MM.1S (cell line): ENCODE results near the gene INPP4B.

Source experiments
- DNase-seq: peaks from one replicate; pipeline ENCODE4 v3.0.0-alpha.2; 2015
- H2AFZ ChIP-seq: fragments of 300-600 bp; sonication (generic); 2 replicates; pipeline ENCODE4 v1.6.0; 2016; ENCODE audit warnings: antibody characterized with exemption, low read length
- H3F3A ChIP-seq: fragments of 300-600 bp; sonication (generic); 2 replicates; pipeline ENCODE4 v1.6.1; 2016; ENCODE audit warnings: mild to moderate bottlenecking, antibody characterized with exemption, low read length, moderate library complexity, mixed read lengths; ENCODE audit not compliant: insufficient read depth
- H3K27ac ChIP-seq: fragments of 300-600 bp; sonication (generic); 2 replicates; pipeline ENCODE4 v1.5.1; 2016; ENCODE audit warnings: mild to moderate bottlenecking, low read length
- H3K27me3 ChIP-seq: fragments of 300-600 bp; sonication (generic); replicated peaks from 2 replicates; pipeline ENCODE4 v1.6.0; 2016; ENCODE audit warnings: low read length; ENCODE audit not compliant: insufficient read depth
- H3K36me3 ChIP-seq: fragments of 300-600 bp; sonication (generic); replicated peaks from 2 replicates; pipeline ENCODE4 v1.6.1; 2016; ENCODE audit warnings: mild to moderate bottlenecking, low read length, mixed read lengths; ENCODE audit not compliant: insufficient read depth
- H3K4me1 ChIP-seq: fragments of 300-600 bp; sonication (generic); 2 replicates; pipeline ENCODE4 v1.6.1; 2016; ENCODE audit warnings: low read length, mixed read lengths
- H3K4me2 ChIP-seq: fragments of 300-600 bp; sonication (generic); 2 replicates; pipeline ENCODE4 v1.6.0; 2016; ENCODE audit warnings: low read depth, low read length
- H3K4me3 ChIP-seq: fragments of 300-600 bp; sonication (generic); 2 replicates; pipeline ENCODE4 v1.5.1; 2016; ENCODE audit warnings: low read length, mixed read lengths
- H3K79me2 ChIP-seq: fragments of 300-600 bp; sonication (generic); 2 replicates; pipeline ENCODE4 v1.6.1; 2016; ENCODE audit warnings: mixed run types, low read length, mixed read lengths
- H3K9ac ChIP-seq: fragments of 300-600 bp; sonication (generic); 2 replicates; pipeline ENCODE4 v1.6.1; 2016; ENCODE audit warnings: low read length, mixed read lengths
- H3K9me2 ChIP-seq: fragments of 300-600 bp; sonication (generic); replicated peaks from 2 replicates; pipeline ENCODE4 v1.6.1; 2016; ENCODE audit warnings: mild to moderate bottlenecking, low read length, mixed read lengths; ENCODE audit not compliant: insufficient read depth
- H3K9me3 ChIP-seq: fragments of 300-600 bp; sonication (generic); replicated peaks from 2 replicates; pipeline ENCODE4 v1.6.1; 2016; ENCODE audit warnings: mild to moderate bottlenecking, low read length, mixed read lengths; ENCODE audit not compliant: insufficient read depth
- H4K20me1 ChIP-seq: fragments of 300-600 bp; sonication (generic); 2 replicates; pipeline ENCODE4 v1.6.1; 2016; ENCODE audit warnings: mild to moderate bottlenecking, low read length, moderate library complexity, mixed read lengths; ENCODE audit not compliant: insufficient read depth
- CTCF ChIP-seq: fragments of 300-600 bp; sonication (generic); IDR thresholded peaks from 2 replicates; pipeline ENCODE4 v1.5.1; 2016; ENCODE audit warnings: antibody characterized with exemption, low read length, mixed read lengths
- EZH2 ChIP-seq: fragments of 300-600 bp; sonication (generic); optimal IDR thresholded peaks from 2 replicates; pipeline ENCODE3; 2017; ENCODE audit warnings: low read depth, mild to moderate bottlenecking, antibody characterized with exemption, low read length, mixed read lengths
- EZH2phosphoT487 ChIP-seq: fragments of 300-600 bp; sonication (generic); IDR thresholded peaks from 2 replicates; pipeline ENCODE4 v1.6.1; 2018; ENCODE audit warnings: antibody characterized with exemption, low read length

The INPP4B gene

DNA sequence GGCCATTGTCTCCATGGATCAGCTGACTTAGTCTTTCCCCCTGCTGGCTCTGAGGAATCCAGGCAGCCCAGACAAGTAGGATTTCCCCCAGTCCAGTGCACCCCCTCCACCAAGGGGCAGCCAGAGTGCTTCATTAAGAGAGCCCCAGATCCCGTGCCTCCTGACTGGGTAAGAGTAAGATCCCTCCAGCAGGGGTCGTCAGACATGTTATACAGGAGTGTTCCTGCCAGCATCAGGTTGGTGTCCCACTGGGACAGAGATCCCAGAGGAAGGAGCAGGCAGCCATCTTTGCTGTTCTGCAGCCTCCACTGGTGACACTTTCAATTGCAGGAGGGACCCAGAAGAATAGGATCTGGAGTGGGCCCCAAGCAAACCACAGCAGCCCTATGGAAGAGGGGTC, 29.0 kb upstream of the INPP4B start:
- H3K9me3 ChIP-seq: no peaks in the 10 kb centered on the region
- H3K4me3 ChIP-seq: no peak overlapping the region
- H3F3A ChIP-seq: no peaks in the 10 kb centered on the region
- no peak overlapping the region for H3K9ac ChIP-seq
- no peaks in the 10 kb centered on the region for H3K9me2 ChIP-seq
- H3K79me2 ChIP-seq: no peaks in the 10 kb centered on the region
- H4K20me1 ChIP-seq: no peaks in the 10 kb centered on the region
- H3K4me1 ChIP-seq: no peaks in the 10 kb centered on the region
- H2AFZ ChIP-seq: no peak overlapping the region
- H3K36me3 ChIP-seq: no peaks in the 10 kb centered on the region
- no peak overlapping the region for H3K27ac ChIP-seq
- DNase-seq: no peak
- no peak overlapping the region for H3K4me2 ChIP-seq
- no peak for TF ChIP-seq EZH2
- no peak for TF ChIP-seq EZH2phosphoT487
- no peak for TF ChIP-seq CTCF
- no peaks in the 10 kb centered on the region for H3K27me3 ChIP-seq

GRCh38 chr4:142874684-142875083, 28.6 kb upstream of the INPP4B start:
- no peak overlapping the region for H3K9ac ChIP-seq
- H3K79me2 ChIP-seq: no peaks in the 10 kb centered on the region
- no peaks in the 10 kb centered on the region for H3K9me3 ChIP-seq
- no peak overlapping the region for H3K4me3 ChIP-seq
- TF ChIP-seq CTCF: no peak
- no peak for TF ChIP-seq EZH2phosphoT487
- TF ChIP-seq EZH2: no peak
- no peaks in the 10 kb centered on the region for H4K20me1 ChIP-seq
- H2AFZ ChIP-seq: no peak overlapping the region
- H3K4me2 ChIP-seq: no peak overlapping the region
- H3K4me1 ChIP-seq: no peaks in the 10 kb centered on the region
- no peak for DNase-seq
- H3K9me2 ChIP-seq: no peaks in the 10 kb centered on the region
- H3F3A ChIP-seq: no peaks in the 10 kb centered on the region
- no peaks in the 10 kb centered on the region for H3K27me3 ChIP-seq
- no peaks in the 10 kb centered on the region for H3K36me3 ChIP-seq
- no peak overlapping the region for H3K27ac ChIP-seq

GRCh38 chr4:142866685-142867084, 20.6 kb upstream of the INPP4B start:
- no peak overlapping the region for H2AFZ ChIP-seq
- H3K4me3 ChIP-seq: no peak overlapping the region
- no peaks in the 10 kb centered on the region for H4K20me1 ChIP-seq
- H3K36me3 ChIP-seq: no peaks in the 10 kb centered on the region
- no peaks in the 10 kb centered on the region for H3F3A ChIP-seq
- no peaks in the 10 kb centered on the region for H3K9me2 ChIP-seq
- no peak for DNase-seq
- H3K79me2 ChIP-seq: no peaks in the 10 kb centered on the region
- no peak overlapping the region for H3K27ac ChIP-seq
- no peaks in the 10 kb centered on the region for H3K27me3 ChIP-seq
- H3K4me2 ChIP-seq: no peak overlapping the region
- no peaks in the 10 kb centered on the region for H3K4me1 ChIP-seq
- TF ChIP-seq CTCF: no peak
- TF ChIP-seq EZH2: no peak
- no peak for TF ChIP-seq EZH2phosphoT487
- no peak overlapping the region for H3K9ac ChIP-seq
- no peaks in the 10 kb centered on the region for H3K9me3 ChIP-seq
